ENCODE results near the gene KREMEN1.

Gene KREMEN1

DNA sequence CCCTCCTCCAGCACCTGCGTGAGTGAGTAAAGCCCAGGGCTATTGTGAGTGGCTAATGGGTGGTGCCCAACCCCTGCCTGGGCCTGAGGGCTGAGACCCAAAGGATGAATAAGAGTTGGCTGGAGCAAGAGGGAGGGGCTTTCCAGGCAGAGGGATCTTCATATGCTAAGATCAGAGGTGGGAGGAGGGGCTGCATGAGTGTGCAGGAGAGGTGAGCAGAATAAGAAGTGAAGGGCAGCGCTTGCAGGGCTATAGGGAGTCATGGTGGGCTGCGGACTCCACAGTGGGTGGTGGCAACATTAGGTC lies 136.7 kb downstream of the KREMEN1 start:
- no peak for DNase-seq

- no peak for DNase-seq
These were observed 138.2 kb downstream of the KREMEN1 start for GRCh38 chr22:29211066-29211465.

GRCh38 chr22:29211466-29211865 lies 138.6 kb downstream of the KREMEN1 start:
- DNase-seq = no peak

DNA sequence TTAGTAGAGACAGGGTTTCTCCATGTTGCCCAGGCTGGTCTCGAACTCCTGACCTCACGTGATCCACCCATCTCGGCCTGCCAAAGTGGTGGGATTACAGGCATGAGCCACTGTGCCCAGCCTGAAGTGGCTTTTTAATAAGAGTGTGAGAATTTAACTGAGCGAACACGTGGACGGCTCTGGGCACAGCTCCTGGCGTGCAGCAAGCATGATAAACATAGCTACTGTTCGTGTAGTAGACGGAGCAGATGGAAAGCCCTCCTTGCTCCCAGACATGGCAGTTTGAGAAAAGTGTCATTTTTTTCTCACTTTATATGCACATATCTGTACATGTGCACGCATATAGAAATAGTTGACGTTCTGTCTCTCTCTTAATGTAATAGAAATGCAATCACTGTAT lies 139.9 kb downstream of the KREMEN1 start:
- DNase-seq = no peak

GRCh38 chr22:29213493-29213892 lies 140.7 kb downstream of the KREMEN1 start:
- DNase-seq = no peak

- DNase-seq = no peak
These were observed 141.4 kb downstream of the KREMEN1 start for GRCh38 chr22:29214232-29214631.

DNA sequence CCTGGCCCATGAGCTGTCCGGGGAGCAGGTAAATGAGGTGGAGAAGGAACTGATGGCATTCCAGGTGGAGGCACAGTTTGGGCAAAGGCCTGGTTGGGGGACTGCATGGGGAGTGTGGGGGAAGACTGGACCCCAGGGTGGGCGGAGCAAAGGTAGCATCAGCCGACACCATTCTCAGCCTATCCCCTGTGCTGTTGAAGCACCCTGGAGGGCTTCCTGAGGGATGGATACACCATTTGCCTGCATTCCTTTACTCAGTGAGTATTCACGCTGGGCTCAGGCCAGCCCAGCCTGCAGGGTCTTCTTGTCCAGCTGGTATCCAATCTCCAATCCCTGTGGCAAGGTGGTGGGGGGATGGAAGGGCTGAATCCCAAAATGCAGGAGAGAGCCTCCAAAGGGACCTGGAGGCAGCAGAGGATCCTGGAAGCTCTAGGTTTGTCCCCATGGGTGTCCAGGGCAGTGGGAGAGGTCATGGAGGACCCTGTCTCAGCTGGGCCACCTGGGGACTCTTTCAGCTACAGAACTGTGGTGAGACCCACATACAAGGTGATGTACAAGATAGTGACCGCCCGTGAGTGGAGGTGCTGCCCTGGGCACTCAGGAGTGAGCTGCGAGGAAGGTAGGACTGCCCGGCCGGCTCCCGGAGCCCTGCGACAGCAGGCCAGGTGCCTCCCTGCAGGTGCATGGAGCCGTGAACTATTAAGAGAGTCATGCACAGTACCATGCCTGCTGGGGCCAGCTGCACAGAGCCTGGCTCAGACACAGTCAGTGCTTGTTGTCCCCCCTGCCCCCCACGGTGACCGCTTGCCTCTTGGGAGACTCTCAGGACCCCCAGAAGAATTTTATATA lies 142.4 kb downstream of the KREMEN1 start:
- DNase-seq = no peak

DNA sequence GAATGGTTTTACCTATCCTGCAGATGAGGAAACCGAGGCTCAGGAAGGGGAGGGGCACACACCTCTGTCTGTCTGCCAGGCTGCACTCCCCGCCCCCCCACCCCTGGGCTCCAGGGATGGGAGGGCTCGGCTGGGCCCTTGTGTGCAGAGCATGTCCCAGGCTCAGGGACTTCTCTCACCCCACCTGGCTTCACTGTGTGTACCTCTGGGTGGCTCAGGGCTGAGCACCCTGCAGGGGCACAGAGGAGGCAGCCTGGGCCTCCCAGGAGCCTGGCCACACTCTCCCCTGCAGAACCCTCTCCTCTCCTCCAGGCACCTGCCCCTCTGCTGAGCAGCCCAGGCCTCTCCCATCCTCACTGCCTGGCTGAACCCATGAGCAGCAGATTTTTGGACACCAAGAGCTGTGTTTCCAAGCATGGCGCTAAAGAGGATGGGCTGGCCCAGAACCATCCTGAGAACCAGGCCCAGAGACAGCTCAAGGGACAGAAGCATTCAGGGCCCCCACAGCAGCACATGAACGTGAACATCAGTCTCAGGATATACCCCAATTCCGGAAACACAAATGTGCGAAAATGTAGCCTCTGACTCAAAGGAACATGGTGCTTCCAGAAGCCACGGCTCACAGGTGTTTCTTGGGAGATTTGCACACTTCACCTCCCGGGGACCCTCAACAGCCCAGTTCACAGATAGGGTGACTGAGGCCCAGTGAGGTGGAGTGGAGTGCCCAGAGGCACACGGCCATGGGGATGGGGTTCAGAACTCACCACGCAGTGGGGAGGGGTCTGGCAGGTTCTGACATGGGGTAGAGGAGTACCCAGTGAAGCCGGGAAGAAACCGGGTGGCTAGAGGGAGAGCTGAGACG lies 143.4 kb downstream of the KREMEN1 start:
- DNase-seq = no peak

DNA sequence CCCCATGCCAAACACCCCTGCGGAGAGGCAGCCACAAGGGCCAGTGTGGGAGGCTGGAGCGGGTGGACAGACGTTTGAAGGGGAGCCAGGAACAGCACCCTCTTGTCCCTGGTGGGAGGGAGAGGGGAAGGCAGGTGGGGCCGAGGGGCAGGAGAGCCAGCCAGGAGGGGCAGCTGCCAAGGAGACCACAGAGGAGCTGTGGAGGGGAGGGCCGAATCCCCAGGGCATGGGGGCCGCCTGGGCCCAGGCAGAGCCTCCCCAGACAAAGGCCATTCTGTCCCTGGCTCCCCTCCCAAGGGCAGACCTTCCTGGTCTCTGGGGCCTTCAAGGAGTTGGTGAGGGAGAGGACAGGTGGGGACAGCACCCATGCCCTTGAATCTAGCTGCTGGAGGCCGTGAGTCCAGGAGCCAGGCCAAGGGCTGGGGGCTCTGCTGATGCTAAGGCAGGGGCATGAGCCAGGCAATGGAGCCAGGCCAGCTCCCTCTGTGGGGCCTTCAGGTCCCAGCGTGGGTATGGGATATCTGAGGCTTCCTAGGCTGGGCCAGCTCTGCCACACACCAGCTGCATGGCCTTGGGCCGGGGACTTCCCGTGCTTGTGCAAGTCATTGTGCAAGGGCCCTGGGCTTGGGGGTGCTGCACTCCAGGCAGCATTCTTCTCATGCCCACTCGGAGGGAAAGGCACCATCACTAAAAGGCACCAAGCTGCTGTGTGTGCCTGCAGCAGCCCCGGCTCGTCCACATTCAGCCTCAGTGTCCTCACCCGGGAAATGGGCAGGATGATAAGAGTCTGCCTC lies 144.2 kb downstream of the KREMEN1 start:
- no peak for DNase-seq

All from activated CD4-positive, alpha-beta T cell treated with anti-CD3 and anti-CD28 coated beads, Interleukin-2, amount 50 U/mL, for 4 hours (primary cell).